ENCODE results near the gene PRTG.

- TF ChIP-seq, protein P1, sequence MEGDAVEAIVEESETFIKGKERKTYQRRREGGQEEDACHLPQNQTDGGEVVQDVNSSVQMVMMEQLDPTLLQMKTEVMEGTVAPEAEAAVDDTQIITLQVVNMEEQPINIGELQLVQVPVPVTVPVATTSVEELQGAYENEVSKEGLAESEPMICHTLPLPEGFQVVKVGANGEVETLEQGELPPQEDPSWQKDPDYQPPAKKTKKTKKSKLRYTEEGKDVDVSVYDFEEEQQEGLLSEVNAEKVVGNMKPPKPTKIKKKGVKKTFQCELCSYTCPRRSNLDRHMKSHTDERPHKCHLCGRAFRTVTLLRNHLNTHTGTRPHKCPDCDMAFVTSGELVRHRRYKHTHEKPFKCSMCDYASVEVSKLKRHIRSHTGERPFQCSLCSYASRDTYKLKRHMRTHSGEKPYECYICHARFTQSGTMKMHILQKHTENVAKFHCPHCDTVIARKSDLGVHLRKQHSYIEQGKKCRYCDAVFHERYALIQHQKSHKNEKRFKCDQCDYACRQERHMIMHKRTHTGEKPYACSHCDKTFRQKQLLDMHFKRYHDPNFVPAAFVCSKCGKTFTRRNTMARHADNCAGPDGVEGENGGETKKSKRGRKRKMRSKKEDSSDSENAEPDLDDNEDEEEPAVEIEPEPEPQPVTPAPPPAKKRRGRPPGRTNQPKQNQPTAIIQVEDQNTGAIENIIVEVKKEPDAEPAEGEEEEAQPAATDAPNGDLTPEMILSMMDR (IDR thresholded peaks at IDR 0.05): no peak
- TF ChIP-seq POLR2A (IDR thresholded peaks at IDR 0.05; ENCODE audit: low read depth) (no peak), POLR2AphosphoS5 (IDR thresholded peaks at IDR 0.05) (no peak), EP300 (IDR thresholded peaks at IDR 0.05) (no peak)
Measured at GRCh38 chr15:55770261-55770660, 27.3 kb upstream of the PRTG start.
